Measurements from ENCODE around the gene EYA4. TPM values are rescaled to one million over a fixed set of nuclear protein-coding genes. Genes with fewer than 3 reads are reported as not detected.
A peak's percentile ranks its signal among the peaks of the same experiment; 100 is the strongest.

The EYA4 gene
- total and polyA plus RNA-seq, 2 of the 4 experiments (the other 2 are of a cell fraction) = 5.7 to 11.1 TPM

DNA sequence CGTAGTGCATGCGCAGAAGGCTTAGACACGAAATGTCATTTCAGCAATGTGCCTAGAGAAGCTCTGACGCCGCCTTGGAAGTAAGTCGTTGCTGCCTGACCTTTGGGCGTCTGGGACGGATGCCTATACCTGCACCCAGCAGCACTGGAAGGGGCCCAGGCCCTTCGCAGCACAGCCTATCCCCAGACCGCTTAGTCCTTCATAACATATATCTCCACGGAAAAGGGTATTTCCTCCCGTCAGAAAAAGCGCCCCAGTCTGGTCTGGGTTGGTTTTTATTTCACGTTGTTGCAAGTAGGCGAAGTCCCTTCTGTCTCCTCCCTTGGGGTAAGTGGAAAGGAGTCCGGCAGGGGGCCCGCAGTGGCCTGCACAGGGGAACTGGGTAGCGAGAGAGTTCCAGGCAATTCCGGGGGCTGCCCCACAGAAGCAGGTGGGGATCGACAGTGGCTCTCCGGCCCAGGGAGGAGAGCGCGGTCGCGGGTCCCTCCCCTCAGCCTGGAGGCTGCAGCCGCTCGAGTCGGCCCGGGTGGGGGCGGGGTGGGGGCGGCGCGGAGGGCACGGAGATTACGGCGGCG lies 559 bp upstream of the EYA4 start (continued):
- no peak for TF ChIP-seq RCOR1 (IDR thresholded peaks at IDR 0.05; ENCODE audit: insufficient replicate concordance, low read length)

DNA sequence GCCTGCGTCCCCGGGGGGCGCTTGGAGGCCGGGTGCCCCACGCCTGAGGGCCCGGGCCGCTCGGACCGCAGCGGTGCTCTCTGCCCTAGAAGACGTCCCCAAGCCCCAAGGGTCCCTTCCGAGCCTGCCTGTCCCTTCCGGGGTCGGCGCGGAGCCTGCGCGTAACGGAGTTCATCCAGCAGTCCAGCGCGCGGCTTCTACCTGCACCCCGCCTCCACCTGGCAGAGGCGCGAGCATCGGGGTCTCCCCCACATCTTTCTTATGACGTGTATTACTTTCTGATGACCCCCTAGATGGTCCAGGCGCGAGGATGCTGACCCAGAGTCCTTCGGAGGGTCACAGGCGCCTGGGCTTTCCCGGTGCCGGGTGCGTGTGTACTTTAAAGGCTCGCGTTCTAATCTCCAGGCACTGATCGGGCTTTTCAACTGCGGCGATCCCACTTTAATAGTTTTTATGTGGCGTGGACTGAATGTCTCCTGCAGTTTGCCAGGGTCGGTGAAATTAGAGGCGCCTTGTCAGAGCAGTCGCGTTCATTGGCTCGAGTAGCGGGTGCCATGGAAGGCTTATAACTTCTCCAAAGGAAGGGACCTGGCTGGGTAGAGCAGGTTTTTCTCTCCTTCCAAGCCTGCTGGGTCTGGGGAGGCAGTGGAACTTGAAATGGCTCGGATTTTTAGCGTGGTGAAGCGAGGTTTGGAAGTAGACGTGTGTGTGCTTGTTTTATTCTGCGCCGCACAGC lies 912 bp downstream of the EYA4 start:
- Histone ChIP-seq H3K9me3 (ENCODE audit: control insufficient read depth, insufficient read depth, low read length) (no peaks in the 10 kb centered on the region), H2BK120ac (ENCODE audit: low read depth, low read length) (peak overlapping the region; percentile 48), H4K20me1 (ENCODE audit: insufficient read depth, low read length) (no peaks in the 10 kb centered on the region), H3K9me1 (ENCODE audit: insufficient read depth, low read length) (peaks cover 3% of the 10 kb centered on the region), H3K79me1 (ENCODE audit: low read depth in 1 of 2, low read length in 2 of 2) (peaks cover 2 to 27% of the 10 kb centered on the region in 2 experiments; a peak in 2 of 4 replicates), H2AK5ac (ENCODE audit: low read depth, low read length) (no peak overlapping the region), H3K18ac (ENCODE audit: low read depth, low read length) (peak overlapping the region; percentile 87), H2BK15ac (ENCODE audit: low read depth, low read length) (peak overlapping the region; percentile 5; the same call in 2 of the 3 replicates), H3K4me3 (ENCODE audit: insufficient read depth, low read depth, low read length) (peak overlapping the region; percentile 77), H3K4me1 (ENCODE audit: control insufficient read depth, insufficient read depth, low read length) (peaks cover 3% of the 10 kb centered on the region), H3K27me3 (ENCODE audit: control insufficient read depth, insufficient read depth, low read length) (no peaks in the 10 kb centered on the region), H2BK5ac (ENCODE audit: low read depth, low read length, poor library complexity, severe bottlenecking) (peak overlapping the region; percentile 61), H3K27ac (ENCODE audit: insufficient read depth, low read length) (peak overlapping the region; percentile 97), H3K36me3 (ENCODE audit: control insufficient read depth, insufficient read depth, low read length) (no peaks in the 10 kb centered on the region), H2BK20ac (ENCODE audit: low read depth, low read length) (peak overlapping the region; percentile 84), H3K14ac (replicated peaks; ENCODE audit: low read depth, low read length) (peak overlapping the region; percentile 96), H4K5ac (ENCODE audit: low read depth, low read length) (peak overlapping the region; percentile 57), H3K23ac (ENCODE audit: low read depth, low read length) (peak overlapping the region; percentile 98), H4K8ac (ENCODE audit: low read depth in 2 of 2, low read length in 2 of 2) (peak overlapping the region; percentile 34 to 36; a peak in 3 of 4 replicates), H3K56ac (ENCODE audit: extremely low read depth, insufficient read depth, low read length) (peak overlapping the region; percentile 83; the same call in 1 of the 2 replicates), H3K9ac (ENCODE audit: low read depth, low read length) (peak overlapping the region; percentile 97), H3K4ac (ENCODE audit: low read depth, low read length) (peak overlapping the region; percentile 59), H3K4me2 (ENCODE audit: low read depth, low read length) (peak overlapping the region; percentile 89), H2AFZ (replicated peaks; ENCODE audit: low read length, poor library complexity) (peak overlapping the region; percentile 91), H4K91ac (ENCODE audit: insufficient read depth, low read depth, low read length) (peak overlapping the region; percentile 82), H2AK9ac (replicated peaks; ENCODE audit: low read depth, low read length, poor library complexity) (peak overlapping the region; percentile 39)
- ATAC-seq (ENCODE audit: low read depth) (peak; percentile 15), DNase-seq (peak; percentile 66)
- ChIA-PET POLR2A (ENCODE audit: unreplicated experiment) (no interaction called here), CTCF (no interaction called here)
- in situ Hi-C loops (cut with MboI; ENCODE audit: low sequenced_read_pairs) (no loop called here), dilution Hi-C loops (cut with HindIII; ENCODE audit: low sequenced_read_pairs, unreplicated experiment) (no loop called here), intact Hi-C loops (cut with micrococcal nuclease) (loop anchor here (1.0 to 5.0 kb wide), 6 partner anchors 57 to 675 kb away; no protein-coding TSS in a partner anchor)
- no peak for TF ChIP-seq BHLHE40 (IDR thresholded peaks at IDR 0.05; ENCODE audit: low read depth, low read length)
- TF ChIP-seq RFX5 (IDR thresholded peaks at IDR 0.05; ENCODE audit: low read depth, low read length) = no peak
- no peak for TF ChIP-seq MXI1 (IDR thresholded peaks at IDR 0.05; ENCODE audit: borderline replicate concordance, low read depth, low read length)
- no peak for TF ChIP-seq POLR2A (IDR thresholded peaks at IDR 0.05; ENCODE audit: low read depth, low read length)
- TF ChIP-seq, protein P1, sequence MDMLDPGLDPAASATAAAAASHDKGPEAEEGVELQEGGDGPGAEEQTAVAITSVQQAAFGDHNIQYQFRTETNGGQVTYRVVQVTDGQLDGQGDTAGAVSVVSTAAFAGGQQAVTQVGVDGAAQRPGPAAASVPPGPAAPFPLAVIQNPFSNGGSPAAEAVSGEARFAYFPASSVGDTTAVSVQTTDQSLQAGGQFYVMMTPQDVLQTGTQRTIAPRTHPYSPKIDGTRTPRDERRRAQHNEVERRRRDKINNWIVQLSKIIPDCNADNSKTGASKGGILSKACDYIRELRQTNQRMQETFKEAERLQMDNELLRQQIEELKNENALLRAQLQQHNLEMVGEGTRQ (IDR thresholded peaks at IDR 0.05; ENCODE audit: low read depth, low read length) = no peak
- no peak for TF ChIP-seq MAZ (IDR thresholded peaks at IDR 0.05; ENCODE audit: borderline replicate concordance, low read depth, low read length)
- no peak for TF ChIP-seq NFE2L2 (IDR thresholded peaks at IDR 0.05; ENCODE audit: low read depth, low read length)
- no peak for TF ChIP-seq SMC3 (IDR thresholded peaks at IDR 0.05; ENCODE audit: low read depth, low read length)
- TF ChIP-seq RCOR1 (IDR thresholded peaks at IDR 0.05; ENCODE audit: insufficient replicate concordance, low read length) = no peak
- no TSS peak for BruUV-seq (replicated peaks)
- 0% methylated on average over 13 of the region's 52 CpGs; no CpG with 5 or more reads in 1 of the 2 experiments for WGBS, 2 experiments (ENCODE audit: extremely low coverage in 2 of 2, insufficient read length in 1 of 2)

Measured in IMR-90 (cell line).